Urothelium cell line (cell line): ENCODE measurements around the gene GPR83.
"Not testable (repeated sequence)": the region's sequence is repeated elsewhere in the genome, so short reads cannot be mapped to it uniquely, and the experiment has no call there.

Experiments used
- DNase-seq: peaks from one replicate; pipeline ENCODE4 v3.0.0; 2011; ENCODE audit warnings: low spot score, mixed read lengths
- FAIRE-seq: peaks from 2 replicates; lab custom pipeline; 2011; peaks lifted over from hg19 to GRCh38; lab: Jason Lieb, UNC

The GPR83 gene

GRCh38 chr11:94376841-94377240, 24.4 kb downstream of the GPR83 start:
- DNase-seq (no peak), FAIRE-seq (no peak)

GRCh38 chr11:94370576-94370975, 30.6 kb downstream of the GPR83 start:
- DNase-seq, FAIRE-seq: not testable (repeated sequence)

- not testable (repeated sequence) for DNase-seq, FAIRE-seq
These were observed 50.2 kb downstream of the GPR83 start for GRCh38 chr11:94350850-94351563.

GRCh38 chr11:94346311-94346710, 54.9 kb downstream of the GPR83 start:
- not testable (repeated sequence) for FAIRE-seq, DNase-seq

- DNase-seq: no peak
- FAIRE-seq: no peak
These were observed 57.7 kb downstream of the GPR83 start for GRCh38 chr11:94343495-94343894.

GRCh38 chr11:94342250-94342649, 59.0 kb downstream of the GPR83 start:
- FAIRE-seq (no peak), DNase-seq (peak; percentile 43)

GRCh38 chr11:94338651-94339050, 62.6 kb downstream of the GPR83 start:
- FAIRE-seq (no peak), DNase-seq (no peak)

GRCh38 chr11:94336033-94336432, 65.2 kb downstream of the GPR83 start:
- DNase-seq (no peak), FAIRE-seq (no peak)

- FAIRE-seq (no peak), DNase-seq (no peak)
These were observed 68.4 kb downstream of the GPR83 start for GRCh38 chr11:94332814-94333213.

GRCh38 chr11:94330789-94331188, 70.4 kb downstream of the GPR83 start:
- FAIRE-seq: no peak
- DNase-seq: no peak

GRCh38 chr11:94329501-94329900, 71.7 kb downstream of the GPR83 start:
- FAIRE-seq (no peak), DNase-seq (no peak)

- DNase-seq (no peak), FAIRE-seq (no peak)
These were observed 72.6 kb downstream of the GPR83 start for GRCh38 chr11:94328587-94329080.
